NCI-H146 (cell line): ENCODE results near the gene FGF10.

ENCODE experiments used
- DNase-seq: peaks from one replicate; lab custom pipeline; 2025; lab: John Stamatoyannopoulos, UW

FGF10 gene

DNA sequence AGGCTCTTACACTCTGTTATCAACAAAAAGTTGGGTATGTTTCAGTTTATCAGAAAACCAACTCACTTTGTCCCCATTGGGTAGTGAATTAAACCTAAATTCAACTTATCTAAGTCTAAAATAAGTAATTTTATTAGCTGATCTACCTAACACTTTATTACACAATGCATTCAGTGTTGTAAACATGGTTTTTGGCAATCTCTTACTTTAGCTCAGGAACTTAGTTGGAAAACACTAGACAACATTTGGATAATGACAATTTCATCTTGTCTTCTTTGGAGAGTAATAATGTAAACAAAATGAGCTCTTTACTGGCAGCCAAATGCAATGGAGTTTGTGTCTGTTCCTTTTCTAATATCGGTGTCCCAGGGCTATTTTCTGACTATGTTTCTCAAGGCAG, 33.0 kb downstream of the FGF10 start:
- DNase-seq = no peak

- DNase-seq = no peak
These were observed 43.3 kb downstream of the FGF10 start for GRCh38 chr5:44345871-44346270.

GRCh38 chr5:44336708-44337107, 52.5 kb downstream of the FGF10 start:
- DNase-seq = no peak

GRCh38 chr5:44334622-44335021, 54.6 kb downstream of the FGF10 start:
- DNase-seq = no peak

- peak; percentile 31 for DNase-seq
These were observed 56.8 kb downstream of the FGF10 start for GRCh38 chr5:44332285-44332971.

GRCh38 chr5:44331471-44332050, 57.7 kb downstream of the FGF10 start:
- DNase-seq = no peak

DNA sequence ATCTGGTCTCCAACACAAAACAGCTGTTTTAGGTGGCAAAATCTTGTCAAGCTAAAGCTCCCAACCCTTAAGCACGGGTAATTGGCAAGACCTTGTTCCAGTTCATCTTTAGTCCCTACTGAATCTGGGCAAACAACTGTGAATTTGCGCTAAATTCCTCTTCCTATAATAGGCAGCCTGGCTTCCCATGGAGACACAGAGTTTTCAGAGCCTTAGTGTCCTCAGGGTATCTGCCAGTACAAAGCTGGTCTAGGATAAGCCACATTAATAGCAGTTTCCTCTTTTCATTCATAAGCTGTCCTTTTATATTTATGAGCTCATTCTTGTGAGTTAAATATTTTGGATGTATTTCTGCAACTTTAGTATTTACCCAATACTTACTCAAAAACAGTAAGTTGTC, 59.5 kb downstream of the FGF10 start:
- DNase-seq = no peak

- DNase-seq = no peak
These were observed 68.0 kb downstream of the FGF10 start for GRCh38 chr5:44321144-44321725.

- no peak for DNase-seq
These were observed 69.0 kb downstream of the FGF10 start for GRCh38 chr5:44320188-44320587.

DNA sequence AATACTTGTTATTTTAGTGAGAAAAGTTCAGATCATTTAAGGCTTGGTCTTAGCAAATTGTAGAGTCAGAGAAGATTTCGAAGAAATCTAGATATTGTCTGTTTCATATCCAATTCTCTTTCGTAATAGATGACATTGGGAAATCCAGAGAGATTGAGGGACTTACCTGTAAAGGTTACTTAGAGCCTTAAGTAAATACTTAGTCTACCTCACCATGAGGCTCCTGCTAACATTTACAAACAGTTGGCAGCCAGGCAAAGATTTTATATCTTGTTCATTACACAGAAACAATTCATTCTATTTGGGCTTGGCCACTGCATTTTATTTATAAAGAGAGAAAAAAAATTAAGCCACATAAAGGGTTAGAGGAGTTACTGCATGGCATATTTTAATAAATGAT, 70.3 kb downstream of the FGF10 start:
- DNase-seq = no peak

DNA sequence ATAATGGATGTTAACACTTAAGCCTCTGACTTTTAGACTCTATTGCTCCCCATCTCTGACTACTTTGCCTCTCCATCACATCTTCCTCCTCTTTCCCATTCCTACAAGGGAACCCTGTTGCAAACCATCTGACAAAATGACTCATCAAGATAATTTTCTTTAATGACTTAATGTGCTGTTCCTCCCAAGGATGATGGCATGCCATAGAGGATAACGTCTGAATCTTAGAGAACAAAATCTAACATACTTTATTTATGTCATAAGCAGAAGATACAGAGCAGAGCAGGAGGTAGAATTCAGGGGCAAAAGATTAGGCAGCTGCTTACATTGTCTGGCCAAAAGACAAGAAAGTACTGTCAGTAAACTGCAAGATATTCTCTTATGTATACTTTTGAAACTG, 76.8 kb downstream of the FGF10 start:
- no peak for DNase-seq

- no peak for DNase-seq
These were observed 88.7 kb downstream of the FGF10 start for GRCh38 chr5:44300551-44300950.

DNA sequence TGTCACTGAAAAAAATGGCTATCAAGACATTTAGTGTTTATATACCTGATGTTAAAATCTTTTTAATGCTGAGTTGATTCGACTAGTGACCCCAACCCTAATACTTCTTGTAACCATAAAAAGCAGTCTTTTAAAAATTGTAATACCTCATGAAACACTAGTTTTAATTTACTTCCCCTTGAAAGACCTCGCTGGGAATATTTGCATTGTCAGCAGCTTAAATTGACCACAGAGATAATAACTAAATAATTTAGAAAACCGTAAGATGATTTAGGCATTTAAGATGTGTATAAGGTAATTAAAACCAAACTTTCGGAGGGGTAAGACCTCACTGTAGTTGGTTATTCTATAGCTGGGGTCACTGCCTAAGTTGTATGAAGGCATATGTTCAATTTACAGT, 89.8 kb downstream of the FGF10 start:
- DNase-seq = no peak

GRCh38 chr5:44294516-44294915, 94.7 kb downstream of the FGF10 start:
- no peak for DNase-seq

DNA sequence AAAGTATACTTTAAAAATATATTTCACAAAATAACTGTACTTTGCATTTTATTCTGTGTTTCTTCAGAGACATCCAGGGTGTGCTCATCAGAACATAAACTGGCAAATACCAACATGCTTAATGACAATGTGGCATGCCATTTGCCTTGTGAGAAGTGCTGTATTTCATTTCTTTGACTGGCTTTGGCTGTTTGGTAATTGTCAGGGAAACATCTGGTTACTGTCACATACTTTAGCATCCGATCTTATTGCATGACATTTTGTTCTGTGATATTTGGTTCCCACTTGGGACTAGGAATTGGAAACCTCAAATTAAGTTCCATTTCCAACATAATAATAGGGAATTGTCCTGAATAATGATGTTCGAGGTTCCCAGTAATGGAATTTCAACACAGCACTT, 96.5 kb downstream of the FGF10 start:
- DNase-seq = no peak

- DNase-seq = no peak
These were observed 110.8 kb downstream of the FGF10 start for GRCh38 chr5:44278469-44278868.

DNA sequence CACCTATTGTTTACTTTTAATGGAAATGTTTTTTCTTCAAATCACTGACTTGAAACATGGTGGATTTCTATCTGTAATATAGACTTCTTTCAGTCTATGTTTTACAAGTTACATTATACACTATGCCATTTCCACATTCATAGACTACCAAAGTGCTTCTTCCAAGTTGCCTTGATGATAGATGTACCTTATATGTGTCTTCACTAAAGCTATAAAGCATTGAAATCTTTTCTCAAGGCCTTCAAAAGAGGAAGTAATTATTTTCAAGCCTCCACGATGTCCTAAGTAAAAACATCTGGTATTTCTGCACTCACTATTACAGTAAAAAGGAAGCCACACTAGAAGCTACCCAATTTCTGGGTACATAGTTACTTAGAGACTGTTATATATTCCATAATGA, 113.3 kb downstream of the FGF10 start:
- no peak for DNase-seq

GRCh38 chr5:44275329-44275728, 113.9 kb downstream of the FGF10 start:
- no peak for DNase-seq

DNA sequence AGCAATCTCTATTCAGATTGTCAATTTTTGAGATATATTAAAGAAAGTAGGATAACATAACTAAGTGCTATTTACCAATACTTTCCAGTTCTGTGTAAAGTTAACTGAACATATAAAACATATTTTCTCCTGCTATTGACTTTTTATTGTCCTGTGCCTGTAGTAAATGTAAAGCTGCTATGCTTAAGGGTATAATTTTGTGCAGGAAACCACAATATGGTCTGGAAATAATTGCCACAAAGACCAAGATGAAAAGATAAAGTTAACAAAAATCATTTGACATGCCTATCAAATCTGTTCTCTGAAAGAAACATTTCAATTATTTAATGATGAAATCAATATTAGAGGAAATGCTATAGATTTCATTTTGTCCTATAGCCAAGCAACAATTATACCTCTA, 121.3 kb downstream of the FGF10 start:
- no peak for DNase-seq

GRCh38 chr5:44266882-44267576, 122.2 kb downstream of the FGF10 start:
- no peak for DNase-seq

DNA sequence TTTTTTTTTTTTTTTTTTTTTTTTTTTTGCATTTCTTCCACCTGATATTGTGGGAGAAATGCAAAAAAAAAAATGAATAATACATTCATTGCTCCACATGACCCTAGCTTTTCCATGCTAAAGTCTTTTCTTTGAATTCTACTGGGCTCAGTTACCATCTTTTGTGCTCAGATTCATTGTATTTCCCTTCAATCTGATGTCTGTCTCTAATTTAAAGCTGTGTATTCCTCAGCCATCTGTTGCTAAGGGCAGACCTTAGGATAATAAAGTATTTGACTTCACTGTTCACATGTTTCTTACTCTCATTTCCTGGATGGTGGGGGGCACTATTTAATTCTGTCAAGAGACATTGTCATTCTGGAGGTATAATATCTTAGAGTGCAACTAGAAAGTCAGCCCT, 123.5 kb downstream of the FGF10 start:
- no peak for DNase-seq

DNA sequence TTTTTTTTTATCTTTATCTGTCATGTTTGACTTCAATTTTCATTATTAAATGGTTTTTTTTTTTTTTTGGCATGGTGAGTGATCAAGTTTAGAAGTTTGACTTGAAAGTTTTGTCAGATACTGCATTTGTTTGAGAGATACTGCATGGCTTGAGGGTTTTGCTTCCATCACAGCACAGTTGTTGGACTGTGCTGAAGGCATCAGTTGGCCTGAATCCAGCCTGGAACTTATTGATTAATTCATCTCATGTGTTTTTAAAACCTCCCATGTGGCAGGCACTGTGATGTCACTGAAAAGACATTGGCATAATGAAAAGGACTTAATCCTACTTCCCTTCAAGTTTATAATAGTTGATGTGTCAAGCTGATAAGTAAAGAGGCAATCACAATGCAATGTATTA, 128.4 kb downstream of the FGF10 start:
- DNase-seq = no peak

GRCh38 chr5:44257653-44258365, 131.4 kb downstream of the FGF10 start:
- DNase-seq = no peak
